Prostate gland (tissue), 2 donors: Measurements from ENCODE around the gene CELA2B. TPM values are rescaled to one million over a fixed set of nuclear protein-coding genes. Genes with fewer than 3 reads are reported as not detected.

Source experiments
- DNase-seq: peaks from one replicate; pipeline ENCODE4 v3.0.0-alpha.2; 2019; ENCODE audit warnings: low spot score
- H3K27ac ChIP-seq, 2 donors: fragments of 200-600 bp; sonication (generic); 2 replicates each; pipeline ENCODE4 v1.5.1; 2017 to 2019
- H3K27me3 ChIP-seq: fragments of 200-600 bp; sonication (generic); replicated peaks from 2 replicates; pipeline ENCODE4 v1.5.1; 2019; ENCODE audit not compliant: insufficient read depth
- H3K36me3 ChIP-seq, 2 donors: fragments of 200-600 bp; sonication (generic); 1 replicate in 1 of 2; 2 replicates in 1 of 2; pipeline versions ENCODE4 v1.5.1 to v1.8.1; 2017 to 2019
- H3K4me1 ChIP-seq: fragments of 200-600 bp; sonication (generic); replicated peaks from 2 replicates; pipeline ENCODE4 v1.5.1; 2019
- H3K4me3 ChIP-seq, 2 donors: fragments of 200-600 bp; sonication (generic); 2 replicates each; pipeline ENCODE4 v1.5.1; 2017 to 2019
- H3K9me3 ChIP-seq: fragments of 200-600 bp; sonication (generic); 2 replicates; pipeline ENCODE4 v1.5.1; 2017
- CTCF ChIP-seq, 4 experiments: fragments of 200-600 bp in 2 of 4; fragments of 450-650 bp in 2 of 4; sonication (generic) in 2 of 4; IDR thresholded peaks; 1 replicate in 3 of 4; 2 replicates in 1 of 4; pipeline ENCODE4 v1.5.1; 2016 to 2019; ENCODE audit warnings: antibody characterized with exemption in 4 of 4, mild to moderate bottlenecking in 2 of 4, moderate library complexity in 2 of 4
- POLR2A ChIP-seq: fragments of 450-650 bp; IDR thresholded peaks from one replicate; pipeline ENCODE4 v1.6.1; 2016; ENCODE audit warnings: antibody characterized with exemption, mild to moderate bottlenecking
- POLR2AphosphoS5 ChIP-seq: sonication (generic); formaldehyde crosslinking; IDR thresholded peaks from one replicate; pipeline ENCODE4 v1.6.1; 2017; ENCODE audit warnings: antibody characterized with exemption
- WGBS: methylation state at CpG from one replicate; pipeline ENCODE4 v1.1.5; 2018; 5-methylcytosine and 5-hydroxymethylcytosine counted together
- intact Hi-C: fragments of 100-400 bp; cut with DNase I; formaldehyde crosslinking; loops from one replicate; pipeline ENCODE4 v1.14.2; 2022
- total RNA-seq, 2 donors: library from RNA; depleted of rRNA; stranded (reverse); fragments of >200 nt; gene quantifications; one replicate each; pipeline ENCODE4 v1.1.0, GENCODE V29; 2016

Gene CELA2B
- total RNA-seq, 2 donors from 2014 or later, result 1.1 TPM; not detected in 1

GRCh38 chr1:15441247-15441646, 34.7 kb upstream of the CELA2B start:
- H3K36me3 ChIP-seq, result no peaks in the 10 kb centered on the region
- no peak for TF ChIP-seq CTCF (IDR thresholded peaks at IDR 0.05)
- no peak for TF ChIP-seq POLR2A
- TF ChIP-seq POLR2AphosphoS5, result no peak
- no peak overlapping the region for H3K4me3 ChIP-seq
- 91% methylated on average over 6 of the region's 6 CpGs for WGBS
- DNase-seq, result no peak
- H3K9me3 ChIP-seq, result no peaks in the 10 kb centered on the region
- H3K4me1 ChIP-seq, result no peaks in the 10 kb centered on the region
- no peaks in the 10 kb centered on the region for H3K27me3 ChIP-seq
- H3K27ac ChIP-seq, result no peak overlapping the region
- intact Hi-C loops, result no loop called here

- TF ChIP-seq POLR2A, result no peak
- no peak for TF ChIP-seq POLR2AphosphoS5
- no peak for TF ChIP-seq CTCF (IDR thresholded peaks at IDR 0.05)
- H3K4me1 ChIP-seq, result no peaks in the 10 kb centered on the region
- intact Hi-C loops, result no loop called here
- 93% methylated on average over 8 of the region's 8 CpGs for WGBS
- DNase-seq, result no peak
- H3K9me3 ChIP-seq, result no peaks in the 10 kb centered on the region
- H3K27me3 ChIP-seq, result no peaks in the 10 kb centered on the region
- H3K4me3 ChIP-seq, result no peak overlapping the region
- no peak overlapping the region for H3K27ac ChIP-seq
- no peaks in the 10 kb centered on the region for H3K36me3 ChIP-seq
Measured at GRCh38 chr1:15442119-15442518, 33.8 kb upstream of the CELA2B start.

GRCh38 chr1:15442759-15443158, 33.1 kb upstream of the CELA2B start:
- intact Hi-C loops, result no loop called here
- Histone ChIP-seq H3K36me3 (no peaks in the 10 kb centered on the region), H3K4me3 (no peak overlapping the region), H3K9me3 (no peaks in the 10 kb centered on the region), H3K4me1 (no peaks in the 10 kb centered on the region), H3K27me3 (no peaks in the 10 kb centered on the region), H3K27ac (no peak overlapping the region)
- TF ChIP-seq POLR2A (no peak), CTCF (IDR thresholded peaks at IDR 0.05) (no peak), POLR2AphosphoS5 (no peak)
- 93% methylated on average over 5 of the region's 5 CpGs for WGBS
- no peak for DNase-seq

- no peak overlapping the region for H3K27ac ChIP-seq
- H3K27me3 ChIP-seq, result no peaks in the 10 kb centered on the region
- H3K4me1 ChIP-seq, result no peaks in the 10 kb centered on the region
- no peak for TF ChIP-seq POLR2AphosphoS5
- TF ChIP-seq POLR2A, result no peak
- no peak for TF ChIP-seq CTCF (IDR thresholded peaks at IDR 0.05)
- 78% methylated on average over 5 of the region's 5 CpGs for WGBS
- intact Hi-C loops, result no loop called here
- H3K9me3 ChIP-seq, result no peaks in the 10 kb centered on the region
- no peaks in the 10 kb centered on the region for H3K36me3 ChIP-seq
- DNase-seq, result no peak
- no peak overlapping the region for H3K4me3 ChIP-seq
Measured at GRCh38 chr1:15443281-15443680, 32.6 kb upstream of the CELA2B start.

- intact Hi-C loops, result no loop called here
- no peak overlapping the region for H3K27ac ChIP-seq
- no peak for DNase-seq
- no peaks in the 10 kb centered on the region for H3K27me3 ChIP-seq
- no peaks in the 10 kb centered on the region for H3K9me3 ChIP-seq
- WGBS, result 78% methylated on average over 17 of the region's 17 CpGs
- TF ChIP-seq CTCF (IDR thresholded peaks at IDR 0.05), result no peak
- TF ChIP-seq POLR2AphosphoS5, result no peak
- TF ChIP-seq POLR2A, result no peak
- no peaks in the 10 kb centered on the region for H3K36me3 ChIP-seq
- H3K4me3 ChIP-seq, result no peak overlapping the region
- H3K4me1 ChIP-seq, result no peaks in the 10 kb centered on the region
Measured at GRCh38 chr1:15444468-15445389, 31.2 kb upstream of the CELA2B start.
